SHP77 (cell line): ENCODE measurements around the gene EPN1.

Experiments used
- DNase-seq, 2 experiments: peaks; one replicate each; lab custom pipeline; 2025; lab: John Stamatoyannopoulos, UW

Gene EPN1

DNA sequence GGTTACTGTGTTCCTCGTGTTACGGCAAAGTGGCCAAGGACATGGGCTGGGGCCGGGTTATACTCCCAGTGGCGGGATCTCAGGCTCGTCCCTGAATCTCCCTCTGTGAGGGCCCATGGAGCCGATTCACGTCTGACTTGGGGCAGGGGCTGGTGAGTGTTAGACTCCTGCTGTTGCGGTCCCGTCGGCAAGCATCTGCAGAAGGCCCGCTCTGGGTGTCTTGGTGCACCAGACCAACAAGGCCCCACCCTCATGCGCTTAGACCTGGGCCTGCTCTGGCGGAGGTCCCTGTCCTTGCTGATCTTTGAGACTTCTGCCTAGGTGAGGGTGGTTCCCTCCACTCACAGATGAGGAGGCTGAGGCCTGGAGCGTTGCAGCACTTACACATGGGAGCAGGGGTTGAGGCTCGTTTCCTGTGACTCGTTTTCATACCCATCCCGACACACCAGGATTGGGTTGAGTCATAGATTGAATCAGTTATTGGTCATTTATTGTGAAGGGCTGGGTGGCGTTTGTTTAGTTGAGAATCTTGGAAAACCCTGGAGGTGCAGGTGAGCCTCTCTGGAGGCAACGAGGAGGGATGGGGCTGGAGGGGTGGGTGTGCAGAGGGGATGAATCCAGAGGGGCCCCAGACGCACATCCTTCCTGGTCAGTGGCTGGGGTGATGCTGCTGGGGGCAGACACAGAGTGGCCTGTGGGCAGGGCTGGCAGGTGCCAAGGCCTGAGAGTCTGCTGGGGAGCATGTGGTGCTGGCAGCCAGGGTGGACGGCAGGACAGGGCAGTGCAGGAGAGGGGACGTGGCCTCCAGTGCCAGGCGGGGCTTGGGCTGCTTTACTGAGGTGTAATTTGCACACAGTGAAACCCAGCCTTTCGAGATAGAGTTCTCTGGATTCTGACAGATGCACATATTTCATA, 4.6 kb downstream of the EPN1 start:
- DNase-seq = no peak

DNA sequence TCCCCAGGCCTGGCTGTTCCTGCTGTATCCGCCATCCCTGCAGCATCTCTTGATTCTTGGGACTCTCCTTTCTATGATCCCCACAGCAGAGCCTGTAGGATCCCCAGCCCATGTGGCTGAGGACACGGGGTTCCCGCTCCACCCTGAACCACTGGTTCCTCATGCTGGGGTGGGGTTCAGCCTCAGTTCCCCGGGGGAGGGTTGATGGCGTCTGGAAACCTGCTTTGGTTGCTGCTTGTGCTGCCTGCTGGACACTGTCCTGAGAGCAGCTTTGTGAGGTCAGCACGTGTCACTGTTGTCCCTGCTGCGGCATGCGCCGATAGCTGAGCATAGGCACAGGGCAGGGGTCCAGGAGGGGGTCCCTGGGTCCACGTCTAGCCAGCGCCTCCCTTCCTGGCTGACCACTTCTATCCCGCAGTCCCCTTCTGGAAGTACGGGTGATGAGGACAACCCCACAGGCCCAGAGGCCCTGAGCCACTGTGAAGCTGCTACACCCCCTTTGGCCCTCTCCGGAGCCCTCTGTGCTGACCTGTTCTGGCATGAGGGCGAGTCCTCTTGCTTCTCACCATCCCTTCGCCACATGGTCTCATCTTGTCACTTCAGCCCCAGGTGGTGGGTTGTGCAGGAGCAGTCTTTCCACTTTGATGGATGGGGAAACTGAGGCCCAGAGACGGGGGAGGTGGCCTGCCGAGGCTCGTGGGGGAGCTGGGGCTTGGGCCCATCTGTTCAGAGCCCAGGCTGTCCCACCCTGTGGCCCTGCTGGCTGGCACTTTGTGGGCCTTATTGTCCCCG, 5.5 kb downstream of the EPN1 start:
- no peak for DNase-seq

DNA sequence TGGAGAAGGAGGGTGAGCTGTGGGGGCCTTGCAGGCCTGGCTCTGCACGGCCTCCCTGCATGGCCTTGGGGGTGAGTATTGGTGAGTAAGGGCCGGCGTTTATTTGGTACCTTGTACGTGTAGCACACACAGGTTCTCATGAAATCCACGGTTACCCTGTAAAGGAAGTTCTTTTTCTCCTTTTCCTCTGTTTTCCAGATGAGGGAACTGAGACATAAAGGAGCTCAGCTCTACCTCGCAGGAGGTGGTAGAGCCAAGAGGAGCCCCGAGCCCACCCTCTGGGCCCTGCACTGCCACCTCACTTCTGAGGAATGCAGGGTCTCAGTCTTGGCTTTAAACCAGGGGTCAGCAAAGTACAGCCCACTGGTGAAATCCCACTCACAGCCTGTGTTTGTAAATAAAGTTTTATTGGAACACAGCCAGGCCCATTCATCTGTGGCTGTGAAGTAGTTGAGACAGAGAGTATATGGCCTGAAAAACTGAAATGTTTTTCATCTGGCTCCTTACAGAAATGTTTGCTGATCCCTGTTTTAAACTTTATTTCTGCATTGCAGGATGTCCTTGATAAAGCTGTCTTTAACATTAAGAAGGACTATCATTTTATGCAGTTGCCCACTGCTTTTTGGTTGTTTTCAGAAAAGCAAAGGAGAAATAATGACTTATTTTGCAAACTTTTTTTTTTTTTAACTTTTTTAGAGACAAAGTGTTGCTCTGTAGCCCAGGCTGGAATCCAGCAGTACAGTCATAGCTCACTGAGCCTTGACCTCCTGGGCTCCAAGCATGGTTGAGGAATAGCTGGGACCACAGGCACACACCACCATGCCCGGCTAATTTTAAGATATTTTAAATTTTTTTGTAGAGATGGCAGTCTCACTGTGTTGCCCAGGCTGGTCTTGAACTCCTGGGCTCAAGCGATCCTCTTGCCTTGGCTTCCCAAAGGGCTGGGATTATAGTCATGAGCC, 6.4 kb downstream of the EPN1 start:
- no peak for DNase-seq

DNA sequence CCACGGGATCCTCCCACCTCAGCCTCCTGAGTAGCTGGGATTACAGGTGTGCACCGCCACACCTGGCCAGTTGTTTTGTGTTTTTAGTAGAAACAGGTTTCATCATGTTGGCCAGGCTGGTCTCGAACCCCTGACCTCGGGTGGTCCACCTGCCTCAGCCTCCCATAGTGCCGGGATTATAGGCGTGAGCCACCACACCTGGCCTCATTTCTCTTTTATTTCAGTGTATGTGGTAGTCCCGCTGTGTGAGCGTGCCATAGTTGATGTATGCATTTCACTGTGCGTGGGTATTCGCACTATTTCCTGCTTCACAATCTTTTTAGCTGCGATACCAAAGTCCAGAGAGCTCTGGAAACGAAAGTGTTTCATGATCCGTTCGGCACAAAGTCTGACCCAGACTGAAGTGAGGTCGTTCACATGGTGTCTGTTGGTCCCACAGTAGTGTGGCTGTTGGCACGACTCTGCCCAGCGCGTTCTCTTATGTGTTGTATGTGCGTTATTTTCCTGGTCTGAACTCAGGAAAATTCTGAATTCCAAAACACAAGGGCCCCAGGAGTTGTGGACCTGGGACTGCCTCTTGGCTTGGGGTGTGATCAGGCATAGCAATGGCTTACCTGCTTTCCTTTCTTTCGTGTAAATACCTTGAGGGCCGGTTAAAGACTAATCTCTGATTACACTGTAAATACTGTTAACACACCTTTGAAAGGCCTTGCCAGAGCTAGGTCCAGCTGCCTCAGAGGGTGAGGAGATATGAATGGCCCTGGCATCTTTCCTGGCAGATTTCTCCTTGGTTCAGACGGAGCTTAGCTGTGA, 8.6 kb downstream of the EPN1 start:
- DNase-seq = no peak

DNA sequence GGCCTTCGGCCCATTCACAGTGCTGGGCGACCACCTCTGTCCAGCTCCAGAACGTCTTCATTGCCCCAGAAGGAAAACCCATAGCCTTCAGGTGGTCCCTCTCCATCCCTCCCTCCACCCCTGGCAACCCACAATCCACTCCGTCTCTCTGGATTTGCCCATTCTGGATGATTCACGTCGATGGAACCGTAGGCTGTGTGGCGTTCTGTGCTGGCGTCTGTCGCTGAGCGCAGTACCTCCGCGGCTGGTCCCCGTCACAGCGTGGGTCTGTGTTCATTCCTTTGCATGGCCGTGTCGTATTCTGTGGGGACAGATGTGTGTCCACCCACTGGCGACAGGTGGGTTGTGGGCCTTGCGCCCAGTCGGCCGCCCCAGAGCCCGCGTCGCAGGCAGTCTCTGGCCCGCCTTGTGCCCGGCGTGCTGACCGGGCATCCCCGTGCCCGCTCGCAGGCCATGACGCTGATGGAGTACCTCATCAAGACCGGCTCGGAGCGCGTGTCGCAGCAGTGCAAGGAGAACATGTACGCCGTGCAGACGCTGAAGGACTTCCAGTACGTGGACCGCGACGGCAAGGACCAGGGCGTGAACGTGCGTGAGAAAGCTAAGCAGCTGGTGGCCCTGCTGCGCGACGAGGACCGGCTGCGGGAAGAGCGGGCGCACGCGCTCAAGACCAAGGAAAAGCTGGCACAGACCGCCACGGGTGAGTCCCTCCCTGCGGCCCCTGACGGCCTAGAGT, 10.1 kb downstream of the EPN1 start:
- no peak for DNase-seq

DNA sequence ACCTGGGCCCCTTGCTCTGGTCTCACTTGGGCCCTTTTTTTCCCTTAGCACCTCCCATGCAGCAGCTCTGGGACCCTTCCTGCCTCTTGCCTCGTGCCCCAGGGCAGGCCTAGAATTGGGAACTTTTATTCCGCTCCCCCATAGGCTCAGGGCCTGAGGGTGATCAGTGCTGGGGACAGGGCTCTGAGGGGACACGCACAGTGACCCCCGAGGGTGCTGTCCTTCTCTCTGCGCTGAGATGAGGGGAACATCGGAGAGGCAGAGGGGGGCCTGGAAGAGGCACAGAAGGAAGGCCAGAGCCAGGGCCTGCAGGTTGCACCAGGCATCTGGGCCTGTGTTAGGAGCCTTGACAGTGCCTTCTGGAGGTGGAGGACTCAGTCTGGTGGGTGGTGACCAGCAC, 10.8 kb downstream of the EPN1 start:
- DNase-seq = no peak

DNA sequence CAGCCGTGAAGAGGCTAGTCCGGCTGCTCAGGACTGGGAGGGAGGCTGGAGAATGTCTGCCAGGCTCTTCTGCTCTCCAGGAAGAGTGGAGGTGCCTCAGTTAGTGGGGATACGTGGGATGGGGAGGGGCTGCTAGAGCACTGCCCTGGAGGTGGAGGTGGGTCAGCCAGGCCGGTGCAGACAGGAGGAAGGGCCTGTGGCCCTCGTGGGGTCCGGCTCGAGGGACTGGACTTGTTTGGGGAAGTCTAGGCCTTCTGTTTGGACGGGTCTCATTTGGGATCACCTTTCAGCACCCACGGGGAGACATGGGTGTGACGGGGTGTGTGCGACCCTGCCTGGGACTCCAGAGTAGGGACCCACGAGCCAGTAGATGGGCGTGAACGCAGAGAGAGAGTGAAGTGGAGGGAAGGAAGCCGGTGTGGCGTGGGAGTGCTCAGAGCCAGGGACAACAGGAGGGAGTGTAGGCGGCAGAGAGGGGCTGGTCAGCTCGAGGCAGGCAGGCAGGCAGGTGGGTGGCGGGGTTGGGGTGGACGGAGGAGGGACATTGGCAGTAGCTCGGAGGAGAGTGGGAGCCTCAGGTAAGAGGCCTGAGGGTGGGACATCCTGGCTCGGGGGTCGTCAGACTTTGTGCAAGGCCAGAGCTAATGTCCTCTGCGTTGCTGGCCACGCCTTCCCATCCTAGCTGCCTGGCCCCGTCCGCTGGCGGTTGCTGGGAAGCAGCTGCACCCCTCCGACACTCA, 11.5 kb downstream of the EPN1 start:
- no peak for DNase-seq

DNA sequence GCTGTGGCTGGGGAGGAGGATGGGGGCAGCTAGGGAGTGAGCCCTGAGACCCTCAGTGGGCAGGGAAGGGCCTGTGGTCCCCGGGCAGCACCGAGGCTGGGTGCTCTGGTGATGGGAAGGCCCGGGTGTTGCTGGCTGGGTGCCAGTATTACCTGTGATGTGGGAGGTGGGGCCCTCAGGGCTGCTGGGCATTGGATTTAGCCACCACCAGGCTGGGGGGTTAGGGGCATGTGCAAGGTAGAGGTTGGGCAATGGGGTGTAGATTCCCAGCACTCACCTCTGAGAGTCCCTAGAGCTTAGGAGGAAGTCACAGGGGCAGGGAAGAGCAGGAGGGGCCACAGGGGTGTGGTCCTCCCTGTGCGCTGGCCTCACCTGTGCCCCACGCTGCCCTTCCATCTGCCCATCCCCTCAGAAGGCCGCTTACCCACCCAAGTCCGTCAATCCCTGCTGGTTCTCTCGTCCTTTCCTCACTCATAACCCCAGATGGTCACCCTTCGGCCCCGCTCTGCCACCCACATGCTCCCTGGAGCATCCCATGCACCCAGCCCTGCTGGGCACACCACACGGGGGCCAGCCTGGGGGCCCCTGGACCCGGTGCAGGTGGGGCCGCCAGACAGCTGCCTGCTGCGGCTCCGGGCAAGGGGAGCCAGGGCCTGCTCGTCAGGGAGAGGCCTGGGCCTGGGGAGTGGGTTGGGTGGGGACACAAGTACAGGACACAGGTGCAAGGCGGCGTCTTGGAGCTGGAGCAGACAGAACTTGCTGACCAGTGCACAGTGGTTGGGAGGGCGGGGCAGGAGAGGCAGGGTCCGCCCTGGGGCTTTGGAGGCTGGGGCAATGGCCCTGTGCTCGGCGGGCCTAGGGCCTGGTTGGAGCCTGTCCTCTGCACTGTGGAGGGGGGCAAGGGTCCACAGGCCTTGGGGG, 12.5 kb downstream of the EPN1 start:
- DNase-seq = no peak

DNA sequence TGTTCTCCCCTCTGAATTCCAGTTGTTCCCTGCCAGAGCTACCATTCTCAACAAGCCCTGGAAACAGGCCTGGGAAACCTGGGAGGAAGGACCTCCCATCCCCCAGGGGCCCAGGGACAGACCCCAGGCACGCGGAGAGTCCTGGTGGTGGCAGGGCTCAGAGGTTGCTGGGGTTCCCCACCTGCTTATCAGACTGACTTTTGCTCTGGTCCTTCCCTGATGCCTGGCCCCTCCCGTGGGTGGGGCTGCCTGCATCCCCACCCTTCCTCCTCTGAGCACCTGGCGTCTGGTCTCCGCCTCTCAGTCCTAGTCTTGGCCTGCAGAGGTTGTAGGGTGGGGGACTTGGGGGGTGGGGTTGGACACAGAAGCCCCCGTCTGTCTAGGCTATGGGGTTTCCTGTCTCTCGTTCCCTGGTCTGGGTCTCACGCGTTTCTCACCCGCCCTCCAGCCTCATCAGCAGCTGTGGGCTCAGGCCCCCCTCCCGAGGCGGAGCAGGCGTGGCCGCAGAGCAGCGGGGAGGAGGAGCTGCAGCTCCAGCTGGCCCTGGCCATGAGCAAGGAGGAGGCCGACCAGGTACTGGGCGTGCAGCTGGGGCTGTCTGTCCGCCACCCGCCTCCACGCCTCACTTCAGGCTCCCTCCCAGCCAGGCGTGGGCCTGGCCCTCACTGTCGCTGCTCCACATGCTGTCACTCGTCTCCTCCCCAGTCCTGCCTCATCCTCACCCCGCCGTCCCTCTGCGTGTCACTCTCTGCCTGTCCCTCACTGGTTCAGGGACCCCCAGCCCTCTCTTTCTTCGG, 13.6 kb downstream of the EPN1 start:
- no peak for DNase-seq

DNA sequence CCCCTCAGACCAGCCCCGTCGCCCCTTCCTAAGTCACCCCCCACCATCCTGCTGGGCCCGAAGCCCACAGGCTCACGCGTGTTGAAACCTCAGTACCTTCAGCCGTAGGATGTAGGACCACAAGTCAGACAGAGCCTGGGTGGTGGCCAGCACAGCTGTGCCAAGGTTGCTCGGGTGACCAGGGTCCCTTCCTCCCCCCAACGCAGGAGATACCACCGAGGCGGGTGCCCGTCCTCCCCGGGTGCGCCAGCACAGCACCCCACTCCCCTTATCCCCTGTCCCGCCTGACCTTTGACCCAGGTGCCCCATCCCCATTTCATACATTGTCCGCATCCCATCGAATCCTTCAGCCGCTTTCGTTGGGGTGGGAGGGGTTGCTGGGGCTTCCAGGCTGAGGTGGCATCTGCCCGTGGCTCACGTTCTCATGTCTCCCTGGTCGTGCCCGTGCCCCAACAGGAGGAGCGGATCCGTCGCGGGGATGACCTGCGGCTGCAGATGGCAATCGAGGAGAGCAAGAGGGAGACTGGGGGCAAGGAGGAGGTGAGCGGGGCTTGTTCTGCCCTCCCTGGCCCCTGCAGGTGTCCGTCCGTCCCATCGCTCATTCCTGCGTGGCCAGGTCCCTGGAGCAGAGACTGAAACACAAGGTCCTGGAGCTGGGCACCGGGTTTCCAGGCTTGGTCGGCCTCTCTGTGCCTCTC, 14.5 kb downstream of the EPN1 start:
- DNase-seq = no peak

DNA sequence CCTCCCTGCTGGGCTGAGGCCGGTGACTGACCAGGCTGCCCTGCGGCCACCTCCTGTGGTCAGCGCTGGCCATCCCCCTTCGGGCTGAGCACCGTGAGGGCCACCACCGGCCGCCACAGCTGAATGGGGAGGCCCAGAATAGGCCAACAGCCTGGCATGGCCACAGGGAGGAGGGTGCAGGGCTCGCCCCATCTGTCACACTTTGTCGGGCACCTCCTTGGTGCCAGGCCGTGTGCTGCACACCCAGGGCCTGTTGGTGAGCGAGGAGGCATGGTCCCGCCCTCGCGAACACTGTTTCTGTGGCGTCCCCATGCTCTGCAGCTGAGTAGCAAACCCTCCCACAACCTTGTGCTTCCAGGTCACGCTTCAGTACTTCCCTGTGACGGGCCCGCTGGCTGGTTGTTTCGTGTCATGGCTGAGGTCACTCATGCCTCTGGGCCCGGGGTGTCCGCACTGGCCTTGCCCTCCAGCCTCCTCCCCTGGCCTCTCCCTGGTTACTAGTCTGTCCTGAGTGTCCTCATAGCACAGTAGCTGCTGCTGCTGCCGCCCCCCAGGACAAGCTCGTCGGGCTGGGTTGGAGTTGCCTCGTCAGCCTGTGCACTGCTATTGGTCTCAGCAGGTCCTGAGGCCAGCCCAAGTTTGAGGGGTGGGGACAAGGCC, 15.2 kb downstream of the EPN1 start:
- no peak for DNase-seq

DNA sequence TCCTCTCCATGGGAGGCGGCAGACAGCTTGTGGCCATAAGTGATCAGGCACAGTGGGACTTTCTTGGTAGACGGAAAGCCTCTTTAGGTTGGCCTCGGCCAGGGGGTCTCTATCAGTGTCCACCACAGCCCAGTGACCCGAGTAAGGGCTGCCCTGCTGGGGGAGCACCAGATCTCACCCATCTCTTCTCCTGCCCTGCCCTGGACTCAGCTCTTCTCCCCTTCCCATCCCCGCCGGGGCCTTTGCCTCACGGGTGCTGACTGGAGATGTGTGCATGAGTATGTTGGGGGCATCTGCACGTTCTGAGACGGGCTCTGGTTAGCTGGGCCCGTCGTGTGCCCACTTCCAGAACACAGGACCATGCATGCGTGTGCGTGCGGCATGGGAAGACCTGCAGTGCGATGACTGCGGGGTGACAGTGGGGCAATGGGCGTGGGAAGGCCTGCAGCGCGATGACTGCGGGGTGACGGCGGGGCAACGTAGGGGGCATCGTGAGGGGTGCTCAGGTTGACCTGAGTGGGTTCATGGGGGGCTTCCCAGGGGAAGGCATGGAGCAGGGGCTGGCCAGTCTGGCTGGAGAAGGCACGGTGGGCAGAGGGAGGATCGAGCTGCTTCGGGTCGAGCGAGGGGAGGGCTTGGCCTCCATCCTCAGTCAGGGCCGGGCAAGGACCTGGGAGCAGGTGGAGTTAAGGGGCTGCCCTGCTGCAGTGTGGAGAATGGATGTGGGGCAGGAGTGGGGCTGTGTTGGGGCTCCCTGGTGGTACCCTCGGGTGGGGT, 15.9 kb downstream of the EPN1 start:
- DNase-seq = no peak

DNA sequence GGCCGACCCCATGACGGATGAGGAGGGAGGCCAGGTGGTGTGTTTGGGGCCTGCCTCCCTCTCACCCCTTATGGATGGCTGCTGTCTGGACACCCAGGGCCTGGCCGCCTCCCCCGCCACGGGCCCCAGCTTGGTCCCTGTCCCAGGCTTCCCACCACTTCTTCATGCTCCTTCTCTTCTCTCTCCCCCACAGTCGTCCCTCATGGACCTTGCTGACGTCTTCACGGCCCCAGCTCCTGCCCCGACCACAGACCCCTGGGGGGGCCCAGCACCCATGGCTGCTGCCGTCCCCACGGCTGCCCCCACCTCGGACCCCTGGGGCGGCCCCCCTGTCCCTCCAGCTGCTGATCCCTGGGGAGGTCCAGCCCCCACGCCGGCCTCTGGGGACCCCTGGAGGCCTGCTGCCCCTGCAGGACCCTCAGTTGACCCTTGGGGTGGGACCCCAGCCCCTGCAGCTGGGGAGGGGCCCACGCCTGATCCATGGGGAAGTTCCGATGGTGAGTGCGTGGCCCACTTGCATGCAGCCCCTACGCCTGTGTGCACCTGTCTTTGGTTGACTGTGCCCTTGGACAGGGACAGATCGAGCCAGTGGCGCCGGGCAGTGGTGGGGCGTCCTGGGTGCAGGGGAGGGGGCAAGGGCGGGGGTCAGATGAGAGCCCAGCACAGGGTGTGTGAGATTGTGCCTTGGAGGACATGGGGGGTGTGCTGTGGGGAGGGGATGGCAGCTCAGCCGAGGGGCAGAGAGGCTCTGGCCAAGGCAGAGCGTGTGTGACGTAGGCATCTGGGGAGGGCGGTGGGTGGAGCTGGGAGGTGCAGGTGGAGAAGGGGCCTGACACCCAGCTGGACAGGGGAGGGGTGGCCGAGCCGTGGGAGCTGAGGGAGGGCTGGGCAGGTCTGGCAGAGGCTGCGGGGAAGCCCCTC, 16.8 kb downstream of the EPN1 start:
- DNase-seq = no peak

DNA sequence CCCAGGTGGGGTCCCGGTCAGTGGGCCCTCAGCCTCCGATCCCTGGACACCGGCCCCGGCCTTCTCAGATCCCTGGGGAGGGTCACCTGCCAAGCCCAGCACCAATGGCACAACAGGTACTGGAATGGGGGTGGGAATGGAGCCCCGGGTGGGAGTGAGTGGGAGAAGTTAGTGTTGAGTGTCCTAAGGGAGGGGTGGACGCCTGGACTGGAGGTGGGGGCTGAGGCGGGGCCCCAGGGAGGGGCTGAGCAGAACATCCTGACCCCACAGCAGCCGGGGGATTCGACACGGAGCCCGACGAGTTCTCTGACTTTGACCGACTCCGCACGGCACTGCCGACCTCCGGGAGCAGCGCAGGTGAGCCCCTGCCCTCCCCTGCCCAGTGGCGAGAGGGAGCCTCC, 17.7 kb downstream of the EPN1 start:
- DNase-seq = no peak
